ENCODE measurements around the gene NF1. TPM values are rescaled to one million over a fixed set of nuclear protein-coding genes. Genes with fewer than 3 reads are reported as not detected.

Gene NF1
- total and polyA plus RNA-seq, 2 of the 13 experiments (the other 11 are each of a cell fraction or from before 2014, with no cell fraction given) = 21.5 to 26.5 TPM

DNA sequence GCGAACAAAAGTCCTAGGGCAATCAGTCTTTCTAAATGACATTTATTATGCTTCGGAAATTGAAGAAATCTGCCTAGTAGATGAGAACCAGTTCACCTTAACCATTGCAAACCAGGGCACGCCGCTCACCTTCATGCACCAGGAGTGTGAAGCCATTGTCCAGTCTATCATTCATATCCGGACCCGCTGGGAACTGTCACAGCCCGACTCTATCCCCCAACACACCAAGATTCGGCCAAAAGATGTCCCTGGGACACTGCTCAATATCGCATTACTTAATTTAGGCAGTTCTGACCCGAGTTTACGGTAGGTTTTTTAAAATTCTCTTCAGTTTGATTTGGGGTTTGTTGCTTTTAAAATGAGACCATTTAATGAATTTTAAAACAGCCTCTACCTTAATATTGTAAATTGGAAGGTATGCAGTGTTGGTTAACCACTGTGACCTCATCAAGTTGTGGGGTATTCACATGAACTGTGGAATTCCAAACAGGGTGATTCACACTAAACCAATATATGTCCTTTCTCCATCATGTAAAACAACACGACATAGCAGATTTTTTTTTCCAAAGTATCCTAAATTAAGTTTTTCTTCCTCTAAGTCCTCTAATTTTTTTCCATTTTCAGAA, 232.9 kb downstream of the NF1 start:
- H2AFZ ChIP-seq (ENCODE audit: low read length) = no peak overlapping the region
- TF ChIP-seq ATF7 (IDR thresholded peaks at IDR 0.05) (0 out of 2 replicates have a peak, but pooled peaks have one; percentile 14), ATF7 (CRISPR knock-in tag; IDR thresholded peaks at IDR 0.05) (no peak), MAFF (IDR thresholded peaks at IDR 0.05; ENCODE audit: low read depth, low read length) (0 out of 2 replicates have a peak, but pooled peaks have one; percentile 34), MAFK (conservative IDR thresholded peaks at IDR 0.05 in 1 of 2, IDR thresholded peaks at IDR 0.05 in 1 of 2; ENCODE audit: low read length in 2 of 2) (peak; percentile 32 to 40; a peak in 3 of 4 replicates), PAX8 (CRISPR knock-in tag; IDR thresholded peaks at IDR 0.05; ENCODE audit: borderline replicate concordance) (no peak), SMYD3 (CRISPR knock-in tag; IDR thresholded peaks at IDR 0.05) (no peak)
- TF ChIP-seq, protein P1, sequence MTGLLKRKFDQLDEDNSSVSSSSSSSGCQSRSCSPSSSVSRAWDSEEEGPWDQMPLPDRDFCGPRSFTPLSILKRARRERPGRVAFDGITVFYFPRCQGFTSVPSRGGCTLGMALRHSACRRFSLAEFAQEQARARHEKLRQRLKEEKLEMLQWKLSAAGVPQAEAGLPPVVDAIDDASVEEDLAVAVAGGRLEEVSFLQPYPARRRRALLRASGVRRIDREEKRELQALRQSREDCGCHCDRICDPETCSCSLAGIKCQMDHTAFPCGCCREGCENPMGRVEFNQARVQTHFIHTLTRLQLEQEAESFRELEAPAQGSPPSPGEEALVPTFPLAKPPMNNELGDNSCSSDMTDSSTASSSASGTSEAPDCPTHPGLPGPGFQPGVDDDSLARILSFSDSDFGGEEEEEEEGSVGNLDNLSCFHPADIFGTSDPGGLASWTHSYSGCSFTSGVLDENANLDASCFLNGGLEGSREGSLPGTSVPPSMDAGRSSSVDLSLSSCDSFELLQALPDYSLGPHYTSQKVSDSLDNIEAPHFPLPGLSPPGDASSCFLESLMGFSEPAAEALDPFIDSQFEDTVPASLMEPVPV (CRISPR knock-in tag; IDR thresholded peaks at IDR 0.05) = no peak
- H3K4me3 ChIP-seq (replicated peaks in 1 of 3; ENCODE audit: insufficient read depth in 1 of 3, low read depth in 2 of 3, low read length in 3 of 3) = no peak overlapping the region
- no peaks in the 10 kb centered on the region for H3K9me3 ChIP-seq (ENCODE audit: low read length)
- FAIRE-seq (no peak), ATAC-seq (no peak; the same call in 2 of the 3 replicates), DNase-seq (ENCODE audit: low spot score) (peak; percentile 52)
- H3K27ac ChIP-seq (ENCODE audit: extremely low read length, insufficient read depth, low read length) = no peak overlapping the region
- no peaks in the 10 kb centered on the region for H3K27me3 ChIP-seq (ENCODE audit: control insufficient read depth in 1 of 2, insufficient read depth in 2 of 2, low read length in 2 of 2)
- no TSS peak for BruUV-seq (replicated peaks)
- H4K20me1 ChIP-seq (ENCODE audit: insufficient read depth, low read length) = no peaks in the 10 kb centered on the region
- intact Hi-C loops (cut with micrococcal nuclease; ENCODE audit: unreplicated experiment) = no loop called here
- peaks cover 8% of the 10 kb centered on the region; the same call in 1 of the 2 replicates for H3K4me1 ChIP-seq (ENCODE audit: insufficient read depth, low read length)
- H3K36me3 ChIP-seq (replicated peaks in 1 of 2; ENCODE audit: control insufficient read depth in 1 of 2, insufficient read depth in 2 of 2, low read length in 2 of 2) = peaks cover 0 to 25% of the 10 kb centered on the region in 2 experiments; a peak in 3 of 5 replicates
- H3K79me2 ChIP-seq (ENCODE audit: insufficient read depth, low read length) = no peaks in the 10 kb centered on the region
- no peak overlapping the region for H3K9ac ChIP-seq (ENCODE audit: insufficient read depth, low read depth, low read length)
- in situ Hi-C loops (cut with HindIII; ENCODE audit: extremely low pct_ligation_motif_present, low pct_unique_long_range_greater_than_20kb) = no loop called here
- H3K4me2 ChIP-seq (ENCODE audit: low read depth, low read length) = no peak overlapping the region
- CTCF ChIA-PET (ENCODE audit: low intra/inter-chr PET ratio, low total read pairs) = no interaction called here
- 95% methylated on average over 12 of the region's 12 CpGs for whole genome bisulfite sequencing (ENCODE audit: low lambda C conversion rate)
- POLR2A ChIA-PET = no interaction called here
